ENCODE measurements around the gene KIAA0930. TPM values are rescaled to one million over a fixed set of nuclear protein-coding genes. Genes with fewer than 3 reads are reported as not detected.
A peak's percentile ranks its signal among the peaks of the same experiment; 100 is the strongest.

Gene KIAA0930
- total RNA-seq, 2 experiments from 2014 or later = 6.7 to 7.4 TPM

- ATAC-seq (ENCODE audit: poor library complexity) (no peak), DNase-seq (no peak)
- Histone ChIP-seq H3K4me1 (ENCODE audit: insufficient read depth, low read length) (peaks cover 71% of the 10 kb centered on the region), H3K27ac (ENCODE audit: low read depth in 1 of 2, low read length in 2 of 2) (no peak overlapping the region), H3K36me3 (ENCODE audit: insufficient read depth, low read length) (peaks cover 52% of the 10 kb centered on the region), H3K27me3 (ENCODE audit: control insufficient read depth in 1 of 2, insufficient read depth in 2 of 2, low read length in 2 of 2) (no peaks in the 10 kb centered on the region), H3K9me3 (ENCODE audit: control insufficient read depth in 1 of 2, insufficient read depth in 1 of 2, low read length in 2 of 2) (no peaks in the 10 kb centered on the region), H3K4me3 (ENCODE audit: low read length) (no peak overlapping the region)
- peak overlapping the region; percentile 87 for H3K27ac Mint-ChIP-seq
- intact Hi-C loops (cut with DNase I, micrococcal nuclease) = loop anchor here in 1 of 2 experiments (10.0 kb wide), 4 partner anchors 462 to 1352 kb away; partner anchors contain the start of genes EFCAB6 and PRR5
- POLR2A ChIA-PET = no interaction called here
- TF ChIP-seq, protein P1, sequence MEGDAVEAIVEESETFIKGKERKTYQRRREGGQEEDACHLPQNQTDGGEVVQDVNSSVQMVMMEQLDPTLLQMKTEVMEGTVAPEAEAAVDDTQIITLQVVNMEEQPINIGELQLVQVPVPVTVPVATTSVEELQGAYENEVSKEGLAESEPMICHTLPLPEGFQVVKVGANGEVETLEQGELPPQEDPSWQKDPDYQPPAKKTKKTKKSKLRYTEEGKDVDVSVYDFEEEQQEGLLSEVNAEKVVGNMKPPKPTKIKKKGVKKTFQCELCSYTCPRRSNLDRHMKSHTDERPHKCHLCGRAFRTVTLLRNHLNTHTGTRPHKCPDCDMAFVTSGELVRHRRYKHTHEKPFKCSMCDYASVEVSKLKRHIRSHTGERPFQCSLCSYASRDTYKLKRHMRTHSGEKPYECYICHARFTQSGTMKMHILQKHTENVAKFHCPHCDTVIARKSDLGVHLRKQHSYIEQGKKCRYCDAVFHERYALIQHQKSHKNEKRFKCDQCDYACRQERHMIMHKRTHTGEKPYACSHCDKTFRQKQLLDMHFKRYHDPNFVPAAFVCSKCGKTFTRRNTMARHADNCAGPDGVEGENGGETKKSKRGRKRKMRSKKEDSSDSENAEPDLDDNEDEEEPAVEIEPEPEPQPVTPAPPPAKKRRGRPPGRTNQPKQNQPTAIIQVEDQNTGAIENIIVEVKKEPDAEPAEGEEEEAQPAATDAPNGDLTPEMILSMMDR (IDR thresholded peaks at IDR 0.05) = no peak
- H3K36me3 Mint-ChIP-seq (ENCODE audit: low read depth) = peaks cover 71% of the 10 kb centered on the region
- CTCF ChIA-PET = no interaction called here
- no peaks in the 10 kb centered on the region for H3K27me3 Mint-ChIP-seq
- H3K4me3 Mint-ChIP-seq = peak overlapping the region; percentile 55
- H3K9me3 Mint-ChIP-seq = no peaks in the 10 kb centered on the region
- peaks cover 82% of the 10 kb centered on the region for H3K4me1 Mint-ChIP-seq (ENCODE audit: low read depth)
Measured at GRCh38 chr22:45166932-45167331, 73.8 kb downstream of the KIAA0930 start.

DNA sequence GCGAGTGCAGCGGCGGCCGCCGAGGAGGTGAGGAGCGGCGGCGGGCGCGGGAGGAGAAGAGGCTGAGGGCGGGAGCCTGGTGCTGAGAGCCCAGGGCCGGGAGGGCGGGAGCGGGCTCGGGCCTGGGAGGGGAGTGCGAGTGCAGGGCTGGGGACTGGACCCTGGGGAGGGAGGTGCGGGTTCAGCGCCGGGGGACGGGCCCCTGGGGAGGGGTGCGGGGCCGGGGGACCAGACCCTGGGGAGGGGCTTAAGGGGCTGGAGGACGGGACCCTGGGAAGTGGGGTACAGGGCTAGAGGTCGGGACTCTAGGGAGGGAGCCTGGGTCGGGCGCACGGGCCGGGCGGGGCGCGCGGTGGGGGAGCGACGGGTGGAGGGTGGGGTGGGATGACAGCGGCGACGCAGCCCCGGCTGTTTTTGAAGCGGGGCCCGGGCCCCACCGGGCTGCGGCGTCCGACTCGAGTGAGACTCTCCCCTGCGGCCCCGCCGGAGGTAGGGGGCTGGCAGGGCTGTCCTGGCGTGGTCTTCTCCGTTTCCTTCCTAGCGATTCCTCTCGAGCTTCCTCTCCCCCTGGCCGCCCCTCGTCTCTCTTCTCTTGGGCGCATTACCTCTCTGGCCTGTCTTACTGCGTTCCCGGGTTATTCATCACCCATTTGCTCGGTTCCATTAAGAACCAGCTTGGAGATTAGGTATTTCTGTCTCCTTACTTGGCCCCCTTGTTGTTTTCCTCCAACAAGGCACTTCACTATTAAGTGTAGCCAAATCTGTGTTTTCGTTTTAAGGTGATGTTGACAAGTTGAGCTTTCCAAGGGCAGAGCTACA is 76.2 kb downstream of the KIAA0930 start:
- Histone ChIP-seq H3K36me3 (ENCODE audit: insufficient read depth, low read length) (peaks cover 27% of the 10 kb centered on the region), H3K4me1 (ENCODE audit: insufficient read depth, low read length) (peaks cover 60% of the 10 kb centered on the region), H3K27ac (ENCODE audit: low read depth in 1 of 2, low read length in 2 of 2) (peak overlapping the region; percentile 55 to 85), H3K27me3 (ENCODE audit: control insufficient read depth in 1 of 2, insufficient read depth in 2 of 2, low read length in 2 of 2) (no peaks in the 10 kb centered on the region), H3K4me3 (ENCODE audit: low read length) (peak overlapping the region; percentile 80), H3K9me3 (ENCODE audit: control insufficient read depth in 1 of 2, insufficient read depth in 1 of 2, low read length in 2 of 2) (no peaks in the 10 kb centered on the region)
- Mint-ChIP-seq H3K4me3 (peak overlapping the region; percentile 97), H3K27me3 (no peaks in the 10 kb centered on the region), H3K4me1 (ENCODE audit: low read depth) (peaks cover 76% of the 10 kb centered on the region), H3K36me3 (ENCODE audit: low read depth) (peaks cover 49% of the 10 kb centered on the region), H3K9me3 (no peaks in the 10 kb centered on the region), H3K27ac (peak overlapping the region; percentile 93)
- TF ChIP-seq, protein P1 (IDR thresholded peaks at IDR 0.05) = no peak
- ChIA-PET CTCF (interaction anchor here (1.8 kb wide), 1 partner anchor 8 kb away, joined by 8 read pairs; no protein-coding TSS in a partner anchor), POLR2A (interaction anchor here (0.6 to 2.8 kb wide), 11 partner anchors 9 to 1584 kb away, joined by 3 to 78 read pairs (median 4); partner anchors contain the start of genes CDPF1, FAM118A and SAMM50)
- DNase-seq = peak in 11 of 14 experiments; percentile 21 to 52 (median 30)
- intact Hi-C loops (cut with DNase I, micrococcal nuclease) = loop anchor here in 1 of 2 experiments (2.0 to 10.0 kb wide), 6 partner anchors 76 to 1350 kb away; partner anchors contain the start of genes EFCAB6, KIAA0930 and PRR5
- peak; percentile 26 for ATAC-seq (ENCODE audit: poor library complexity)

DNA sequence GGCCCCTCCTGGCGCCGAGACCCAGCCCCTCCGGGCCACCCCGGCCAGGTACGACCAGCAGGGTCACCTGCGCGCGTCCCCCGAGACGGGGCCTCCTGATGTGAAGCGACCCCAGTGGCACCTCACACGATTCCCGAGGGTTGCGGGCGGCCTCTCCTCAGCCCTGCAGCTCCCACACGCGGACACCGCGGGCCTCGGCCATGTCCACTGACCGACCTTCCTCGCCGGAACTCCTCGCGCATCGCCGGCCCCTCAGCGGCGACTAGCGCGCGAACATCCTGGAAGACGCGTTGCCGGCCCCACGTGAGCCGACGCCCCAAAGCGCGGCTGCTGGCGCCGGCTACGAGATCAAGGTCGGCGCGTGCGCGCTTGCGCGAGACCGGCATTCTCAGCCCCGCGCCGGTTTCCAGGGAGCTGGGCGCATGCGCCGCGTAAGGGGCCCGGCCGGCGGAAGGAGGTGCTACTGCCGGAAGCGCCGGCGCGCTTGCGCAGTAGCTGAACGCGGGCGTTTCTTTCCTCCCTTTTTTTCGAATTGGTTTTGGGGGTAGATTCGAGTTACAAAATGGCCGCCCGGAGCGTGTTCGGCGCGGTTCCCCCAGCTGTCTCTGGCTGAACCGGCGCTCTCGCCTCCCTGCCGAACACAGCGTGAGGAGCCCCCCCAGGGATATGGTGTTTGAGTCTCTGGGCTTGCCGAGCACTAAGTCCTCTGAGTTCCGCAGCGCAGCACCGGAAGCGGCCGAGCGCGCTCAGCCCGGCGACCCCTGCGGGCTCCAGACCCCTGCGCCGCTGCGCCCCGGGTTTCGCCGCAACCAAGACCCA is 77.0 kb downstream of the KIAA0930 start, which contains the start of gene NUP50:
Gene NUP50, plus strand, starts transcription at position 475 of the 819 bp plus-strand sequence. CDS start 4,253 bp downstream, outside the sequence.
- H3K4me1 ChIP-seq (ENCODE audit: insufficient read depth, low read length) = peaks cover 56% of the 10 kb centered on the region
- H3K27me3 ChIP-seq (ENCODE audit: control insufficient read depth in 1 of 2, insufficient read depth in 2 of 2, low read length in 2 of 2) = no peaks in the 10 kb centered on the region
- no peaks in the 10 kb centered on the region for H3K27me3 Mint-ChIP-seq
- CTCF ChIA-PET = interaction anchor here (1.8 kb wide), 1 partner anchor 9 kb away, joined by 8 read pairs; no protein-coding TSS in a partner anchor
- H3K27ac ChIP-seq (ENCODE audit: low read depth in 1 of 2, low read length in 2 of 2) = peak within 1 kb of the TSS; percentile 84 to 85
- H3K4me3 Mint-ChIP-seq = peak within 1 kb of the TSS; percentile 97
- H3K9me3 ChIP-seq (ENCODE audit: control insufficient read depth in 1 of 2, insufficient read depth in 1 of 2, low read length in 2 of 2) = no peaks in the 10 kb centered on the region
- H3K36me3 Mint-ChIP-seq (ENCODE audit: low read depth) = peaks cover 42% of the 10 kb centered on the region
- ATAC-seq (ENCODE audit: poor library complexity) (peak; percentile 77), DNase-seq (peak; percentile 89 to 100 (median 96))
- peaks cover 71% of the 10 kb centered on the region for H3K4me1 Mint-ChIP-seq (ENCODE audit: low read depth)
- H3K27ac Mint-ChIP-seq = peak within 1 kb of the TSS; percentile 93
- POLR2A ChIA-PET = interaction anchor here (0.6 to 2.8 kb wide), 11 partner anchors 11 to 1585 kb away, joined by 3 to 78 read pairs (median 4); partner anchors contain the start of genes CDPF1, FAM118A and SAMM50
- peaks cover 19% of the 10 kb centered on the region for H3K36me3 ChIP-seq (ENCODE audit: insufficient read depth, low read length)
- TF ChIP-seq, protein P1 (IDR thresholded peaks at IDR 0.05) = no peak
- intact Hi-C loops (cut with DNase I, micrococcal nuclease) = loop anchor here (1.0 to 10.0 kb wide), 8 partner anchors 10 to 1349 kb away; partner anchors contain the start of genes EFCAB6 (in 1 of the 2), KIAA0930 (in 1 of the 2) and PRR5 (in 1 of the 2)
- peak within 1 kb of the TSS; percentile 80 for H3K4me3 ChIP-seq (ENCODE audit: low read length)
- H3K9me3 Mint-ChIP-seq = no peaks in the 10 kb centered on the region

Measured in CD4-positive, alpha-beta T cell (primary cell).